Uterus (tissue), 4 donors: ENCODE data around the gene LYPD4. TPM values are rescaled to one million over a fixed set of nuclear protein-coding genes. Genes with fewer than 3 reads are reported as not detected.

Source experiments
- DNase-seq, 2 donors: peaks; one replicate each; pipeline ENCODE4 v3.0.0-alpha.2; 2019 to 2020
- H3K27ac ChIP-seq, 2 donors: fragments of 200-600 bp; sonication (generic); 1 replicate in 1 of 2; 2 replicates in 1 of 2; pipeline ENCODE4 v1.5.1; 2016 to 2018
- H3K27me3 ChIP-seq, 2 donors: fragments of 200-600 bp; sonication (generic); one replicate each; pipeline ENCODE4 v1.5.1; 2018 to 2019; ENCODE audit warnings: control low read depth in 1 of 2
- H3K36me3 ChIP-seq, 2 donors: fragments of 200-600 bp; sonication (generic); one replicate each; pipeline ENCODE4 v1.5.1; 2019; ENCODE audit warnings: control low read depth in 1 of 2
- H3K4me1 ChIP-seq, 2 donors: fragments of 200-600 bp; sonication (generic); one replicate each; pipeline ENCODE4 v1.5.1; 2018 to 2019; ENCODE audit warnings: control low read depth in 1 of 2
- H3K4me3 ChIP-seq, 2 donors: fragments of 200-600 bp; sonication (generic); 1 replicate in 1 of 2; 2 replicates in 1 of 2; pipeline ENCODE4 v1.5.1; 2018 to 2019; ENCODE audit warnings: mild to moderate bottlenecking in 1 of 2
- H3K9me3 ChIP-seq, 2 donors: fragments of 200-600 bp; sonication (generic); one replicate each; pipeline ENCODE4 v1.5.1; 2019; ENCODE audit warnings: control low read depth in 1 of 2
- CTCF ChIP-seq, 4 experiments: fragments of 200-600 bp in 2 of 4; fragments of 450-650 bp in 2 of 4; sonication (generic) in 2 of 4; IDR thresholded peaks; one replicate each; pipeline ENCODE4 v1.5.1; 2016 to 2019; ENCODE audit warnings: antibody characterized with exemption in 4 of 4, mild to moderate bottlenecking in 2 of 4, moderate library complexity in 1 of 4
- POLR2A ChIP-seq, 2 donors: fragments of 450-650 bp; IDR thresholded peaks; one replicate each; pipeline ENCODE4 v1.6.1; 2016; ENCODE audit warnings: antibody characterized with exemption in 2 of 2, mild to moderate bottlenecking in 1 of 2, moderate library complexity in 1 of 2
- intact Hi-C: fragments of 100-400 bp; cut with DNase I; formaldehyde crosslinking; loops from one replicate; pipeline ENCODE4 v1.15.1; 2023; ENCODE audit warnings: low total_unique reads
- total RNA-seq, 4 donors: library from RNA; depleted of rRNA in 3 of 4; stranded (reverse); fragments of >200 nt in 3 of 4; gene quantifications; one replicate each; pipeline versions ENCODE4 v1.1.0 to v1.2.4, GENCODE V29; 2014 to 2023
- donor health status: DM: yes; HTN: yes; CAD: no.

The LYPD4 gene
- total RNA-seq, 4 donors from 2014 or later = not detected

- Histone ChIP-seq H3K9me3 (no peaks in the 10 kb centered on the region), H3K4me1 (no peaks in the 10 kb centered on the region), H3K4me3 (no peak overlapping the region), H3K36me3 (no peaks in the 10 kb centered on the region), H3K27ac (no peak overlapping the region), H3K27me3 (no peaks in the 10 kb centered on the region)
- no peak for DNase-seq
- intact Hi-C loops = no loop called here
- no peak for TF ChIP-seq POLR2A (IDR thresholded peaks at IDR 0.05)
- TF ChIP-seq CTCF (IDR thresholded peaks at IDR 0.05) = no peak
These were observed 35.6 kb downstream of the LYPD4 start for GRCh38 chr19:41808663-41809566.

DNA sequence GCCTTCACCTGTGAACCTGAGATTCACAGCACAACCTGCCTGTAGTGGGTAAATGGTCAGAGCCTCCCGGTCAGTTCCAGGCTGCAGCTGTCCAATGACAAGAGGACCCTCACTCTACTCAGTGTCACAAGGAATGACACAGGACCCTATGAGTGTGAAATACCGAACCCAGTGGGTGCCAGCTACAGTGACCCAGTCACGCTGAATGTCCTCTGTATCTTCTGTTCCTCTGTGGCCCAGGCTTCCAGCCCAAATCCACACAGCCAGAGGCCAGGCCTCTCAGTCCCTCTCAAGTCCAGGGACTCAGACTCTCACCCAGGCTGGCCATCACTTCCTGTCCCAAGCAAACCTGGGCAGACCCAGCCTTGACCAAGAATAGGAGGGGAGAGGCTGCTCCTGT is 37.3 kb downstream of the LYPD4 start:
- H3K9me3 ChIP-seq = no peaks in the 10 kb centered on the region
- H3K36me3 ChIP-seq = no peaks in the 10 kb centered on the region
- DNase-seq = no peak
- no peaks in the 10 kb centered on the region for H3K4me1 ChIP-seq
- H3K27me3 ChIP-seq = no peaks in the 10 kb centered on the region
- H3K27ac ChIP-seq = no peak overlapping the region
- no peak overlapping the region for H3K4me3 ChIP-seq
- intact Hi-C loops = no loop called here
- TF ChIP-seq POLR2A (IDR thresholded peaks at IDR 0.05) = no peak
- TF ChIP-seq CTCF (IDR thresholded peaks at IDR 0.05) = no peak

GRCh38 chr19:41804336-41804735 is 40.1 kb downstream of the LYPD4 start:
- H3K4me3 ChIP-seq = no peak overlapping the region
- no peaks in the 10 kb centered on the region for H3K27me3 ChIP-seq
- intact Hi-C loops = no loop called here
- no peak overlapping the region for H3K27ac ChIP-seq
- no peaks in the 10 kb centered on the region for H3K4me1 ChIP-seq
- TF ChIP-seq CTCF (IDR thresholded peaks at IDR 0.05) (no peak), POLR2A (IDR thresholded peaks at IDR 0.05) (no peak)
- no peak for DNase-seq
- no peaks in the 10 kb centered on the region for H3K9me3 ChIP-seq
- H3K36me3 ChIP-seq = no peaks in the 10 kb centered on the region

DNA sequence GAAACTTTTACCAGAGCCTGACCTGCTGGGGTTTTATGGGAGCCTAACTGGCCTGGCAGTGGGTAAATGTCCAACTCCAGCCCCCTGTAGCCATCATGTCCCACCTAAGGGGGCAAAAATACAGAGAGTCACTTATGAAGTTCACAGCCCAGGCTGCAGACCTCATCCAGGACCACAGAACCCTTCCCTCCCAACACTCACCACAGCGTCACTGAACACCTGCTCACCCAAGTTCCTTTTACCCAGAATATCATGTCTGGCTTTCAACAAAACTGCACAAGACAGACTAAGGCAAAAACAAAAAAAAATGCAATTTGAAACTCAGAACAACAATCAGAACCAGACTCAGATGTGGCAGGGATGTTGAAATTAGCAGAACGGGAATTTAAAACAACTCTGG is 41.7 kb downstream of the LYPD4 start:
- Histone ChIP-seq H3K4me3 (no peak overlapping the region), H3K9me3 (no peaks in the 10 kb centered on the region), H3K4me1 (no peaks in the 10 kb centered on the region), H3K27ac (no peak overlapping the region), H3K36me3 (no peaks in the 10 kb centered on the region), H3K27me3 (no peaks in the 10 kb centered on the region)
- intact Hi-C loops = no loop called here
- TF ChIP-seq CTCF (IDR thresholded peaks at IDR 0.05) = no peak
- TF ChIP-seq POLR2A (IDR thresholded peaks at IDR 0.05) = no peak
- DNase-seq = no peak

DNA sequence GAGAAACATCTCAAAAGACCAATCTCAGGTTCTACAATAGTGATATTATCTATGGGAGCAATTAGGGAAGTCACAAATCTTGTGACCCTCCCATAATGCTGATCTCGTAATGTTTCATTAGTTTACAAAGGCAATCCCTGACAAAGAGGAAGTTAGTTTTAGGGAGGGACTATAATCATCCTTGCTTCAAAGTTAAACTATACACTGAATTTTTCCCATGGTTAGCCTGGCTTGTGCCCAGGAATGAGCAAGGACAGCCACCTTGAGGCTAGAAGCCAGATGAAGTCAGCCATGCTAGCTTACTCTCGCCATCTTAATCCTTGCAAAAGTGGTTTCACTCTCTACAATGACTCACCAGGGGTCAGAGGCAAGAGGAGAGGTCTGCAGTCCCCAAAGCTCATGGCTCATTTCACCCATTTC is 42.7 kb downstream of the LYPD4 start:
- DNase-seq = no peak
- H3K27ac ChIP-seq = no peak overlapping the region
- intact Hi-C loops = no loop called here

More for the DNA sequence above, 42.7 kb downstream of the LYPD4 start:
- no peak for TF ChIP-seq CTCF (IDR thresholded peaks at IDR 0.05)
- no peak for TF ChIP-seq POLR2A (IDR thresholded peaks at IDR 0.05)
- Histone ChIP-seq H3K27me3 (no peaks in the 10 kb centered on the region), H3K4me3 (no peak overlapping the region), H3K36me3 (no peaks in the 10 kb centered on the region), H3K9me3 (no peaks in the 10 kb centered on the region), H3K4me1 (no peaks in the 10 kb centered on the region)
